ENCODE measurements around the gene FARP1.

Gene FARP1

DNA sequence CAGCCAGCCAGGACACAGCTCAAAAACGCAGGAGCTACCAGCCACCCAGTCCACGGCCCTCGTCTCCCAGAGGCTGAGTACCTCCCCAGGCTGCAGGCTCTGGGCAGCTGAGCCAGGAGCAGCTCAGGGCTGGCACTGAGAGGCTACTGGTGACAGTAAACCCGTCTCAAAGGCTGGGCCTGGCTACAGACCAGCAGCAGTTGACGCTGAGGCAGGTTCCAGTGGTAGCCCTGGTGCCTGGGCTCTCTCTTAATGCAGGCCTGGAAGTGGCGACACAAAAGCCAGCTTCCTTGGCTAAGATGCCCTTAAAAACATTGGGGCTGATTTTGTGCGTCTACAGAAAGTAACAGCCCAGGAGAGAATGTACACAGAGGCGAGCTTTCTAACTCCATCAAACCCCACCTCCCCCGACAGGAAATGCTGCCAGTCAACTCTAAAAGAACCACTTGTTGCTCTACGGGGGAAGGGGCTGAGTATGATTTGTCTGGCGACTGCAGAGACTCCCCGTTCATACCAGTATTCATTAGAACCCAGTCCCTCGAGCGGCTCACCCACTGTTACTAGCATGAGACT, 307.7 kb downstream of the FARP1 start:
- TF ChIP-seq, protein P1, sequence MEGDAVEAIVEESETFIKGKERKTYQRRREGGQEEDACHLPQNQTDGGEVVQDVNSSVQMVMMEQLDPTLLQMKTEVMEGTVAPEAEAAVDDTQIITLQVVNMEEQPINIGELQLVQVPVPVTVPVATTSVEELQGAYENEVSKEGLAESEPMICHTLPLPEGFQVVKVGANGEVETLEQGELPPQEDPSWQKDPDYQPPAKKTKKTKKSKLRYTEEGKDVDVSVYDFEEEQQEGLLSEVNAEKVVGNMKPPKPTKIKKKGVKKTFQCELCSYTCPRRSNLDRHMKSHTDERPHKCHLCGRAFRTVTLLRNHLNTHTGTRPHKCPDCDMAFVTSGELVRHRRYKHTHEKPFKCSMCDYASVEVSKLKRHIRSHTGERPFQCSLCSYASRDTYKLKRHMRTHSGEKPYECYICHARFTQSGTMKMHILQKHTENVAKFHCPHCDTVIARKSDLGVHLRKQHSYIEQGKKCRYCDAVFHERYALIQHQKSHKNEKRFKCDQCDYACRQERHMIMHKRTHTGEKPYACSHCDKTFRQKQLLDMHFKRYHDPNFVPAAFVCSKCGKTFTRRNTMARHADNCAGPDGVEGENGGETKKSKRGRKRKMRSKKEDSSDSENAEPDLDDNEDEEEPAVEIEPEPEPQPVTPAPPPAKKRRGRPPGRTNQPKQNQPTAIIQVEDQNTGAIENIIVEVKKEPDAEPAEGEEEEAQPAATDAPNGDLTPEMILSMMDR (conservative IDR thresholded peaks at IDR 0.05), result no peak
- H3K27ac ChIP-seq, result peak overlapping the region; percentile 51

DNA sequence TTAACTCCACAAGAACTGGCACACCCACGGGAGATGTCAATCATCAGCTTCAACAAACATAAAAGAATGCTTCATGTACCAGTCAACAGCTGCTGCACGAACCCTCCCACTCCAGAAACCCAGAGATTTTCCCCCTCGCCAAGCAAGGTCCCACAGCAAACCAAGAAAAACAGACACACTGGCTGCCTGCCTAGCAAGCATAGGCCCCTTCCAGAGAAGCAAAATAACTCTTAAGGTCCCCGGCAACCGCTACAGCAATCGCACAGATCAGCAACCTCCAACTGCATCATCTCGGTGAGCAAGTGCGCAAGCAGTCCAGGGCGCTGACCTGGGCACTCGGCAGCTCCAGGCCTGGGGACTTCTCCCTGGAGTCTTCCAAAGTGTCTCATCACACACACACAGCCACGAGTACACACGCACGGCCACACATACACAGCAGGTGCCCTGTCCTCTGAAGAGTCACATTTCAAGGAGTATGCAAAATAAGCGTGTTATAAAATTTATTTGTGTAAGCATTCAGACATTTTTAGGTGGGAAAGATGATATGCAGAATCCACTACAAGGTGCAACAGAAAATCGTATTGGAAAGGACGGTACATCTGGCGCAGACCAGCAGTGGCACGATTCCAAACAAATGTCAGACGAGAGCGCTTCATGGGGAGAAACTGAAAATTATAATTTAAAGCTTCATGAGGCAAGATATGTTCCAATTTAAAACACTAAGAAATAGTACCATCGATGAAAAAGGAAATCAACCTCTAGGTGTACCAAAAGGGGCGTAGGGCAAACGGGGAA, 309.0 kb downstream of the FARP1 start:
- TF ChIP-seq, protein P1 (conservative IDR thresholded peaks at IDR 0.05), result no peak

DNA sequence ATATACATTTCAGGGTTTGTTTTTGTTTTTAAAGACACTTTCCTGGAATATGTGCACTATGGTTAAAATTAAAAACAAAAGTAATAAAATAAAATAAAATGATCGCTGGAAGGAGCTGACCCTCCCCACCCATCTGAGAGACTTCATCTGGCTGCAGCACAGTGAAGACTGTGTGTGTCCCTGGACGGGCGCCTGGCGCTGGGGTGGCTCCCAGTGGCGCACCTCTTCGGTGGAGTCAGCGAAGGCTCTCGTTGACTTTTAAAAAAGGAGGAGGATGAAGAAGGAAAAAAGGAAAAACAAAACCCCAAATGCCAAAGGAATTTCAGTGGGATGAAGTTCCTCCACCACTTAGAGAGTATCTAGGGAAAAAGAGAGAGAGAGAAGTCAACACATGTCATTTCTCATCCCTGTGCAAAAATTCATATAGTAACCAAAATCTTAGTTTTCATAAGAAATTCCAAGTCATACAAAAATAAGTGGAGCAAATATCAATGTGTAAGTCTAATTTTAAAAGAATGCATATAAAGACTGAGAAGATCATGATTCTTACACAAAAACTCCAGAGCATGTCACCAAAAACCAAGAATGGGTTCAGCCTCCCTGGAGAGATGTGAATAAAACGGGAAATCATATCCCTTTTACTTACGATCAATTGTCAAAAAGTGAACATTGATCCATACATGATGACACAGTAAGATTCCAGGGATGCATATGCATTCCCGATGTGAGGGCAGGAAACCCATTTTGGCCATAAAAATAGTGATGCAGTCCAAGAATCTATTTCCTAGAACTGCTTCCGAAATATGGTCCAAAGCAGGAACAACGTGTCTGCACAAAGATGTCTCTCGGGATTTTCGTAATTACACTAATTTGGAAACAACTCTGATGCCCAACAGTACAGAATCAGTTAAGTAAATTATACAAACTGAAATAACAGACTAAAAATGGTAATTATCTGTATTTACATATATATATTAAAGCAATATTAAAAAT, 310.3 kb downstream of the FARP1 start:
- no peak overlapping the region for H3K27ac ChIP-seq
- TF ChIP-seq, protein P1 (conservative IDR thresholded peaks at IDR 0.05), result no peak

More for the DNA sequence above, 309.0 kb downstream of the FARP1 start:
- H3K27ac ChIP-seq, result no peak overlapping the region

DNA sequence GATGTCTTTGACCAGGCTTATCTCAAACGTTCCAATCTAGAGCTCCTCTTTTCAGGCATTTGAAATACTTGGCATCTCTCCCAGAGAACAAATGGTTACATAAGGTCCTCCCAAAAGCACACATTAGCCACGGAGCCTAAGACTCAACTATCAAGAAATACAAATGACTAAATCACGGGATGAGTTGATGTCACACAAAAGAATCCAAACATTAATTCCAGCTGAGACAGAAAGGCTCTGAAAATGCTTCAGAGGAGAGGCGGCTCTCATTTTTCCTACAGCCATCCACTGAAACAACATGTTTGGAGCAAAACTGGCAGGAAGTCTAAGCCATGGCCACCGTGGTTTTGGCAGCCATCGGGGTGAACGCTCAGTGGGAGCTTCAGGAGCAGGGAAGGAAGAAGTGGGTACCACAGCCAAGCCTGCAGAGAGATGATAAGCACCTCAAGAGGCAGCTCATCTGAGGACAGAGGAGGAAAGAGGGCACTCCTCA, 311.5 kb downstream of the FARP1 start:
- H3K27ac ChIP-seq, result peak overlapping the region; percentile 55
- TF ChIP-seq, protein P1 (conservative IDR thresholded peaks at IDR 0.05), result no peak

DNA sequence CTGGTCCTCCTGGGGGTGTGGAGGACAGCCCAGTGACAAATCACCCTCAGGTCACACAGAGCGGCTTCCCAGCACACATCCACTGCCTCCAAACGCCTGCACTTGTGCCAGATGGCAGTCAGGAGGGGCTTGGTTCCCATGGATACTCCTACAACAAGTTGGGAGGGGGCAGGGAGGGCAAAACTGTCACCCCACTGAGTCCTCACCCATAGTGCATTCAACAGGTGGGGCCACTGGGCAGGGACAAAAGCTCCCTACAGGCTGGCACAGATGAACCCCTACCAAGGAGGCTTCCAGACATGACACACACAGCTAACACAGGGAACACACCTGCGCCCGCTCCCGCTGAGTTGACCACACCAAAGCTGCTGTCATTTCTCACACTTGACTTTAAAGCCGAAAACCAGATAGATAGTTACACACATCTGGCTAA, 313.5 kb downstream of the FARP1 start:
- TF ChIP-seq, protein P1 (conservative IDR thresholded peaks at IDR 0.05), result no peak
- no peak overlapping the region for H3K27ac ChIP-seq

DNA sequence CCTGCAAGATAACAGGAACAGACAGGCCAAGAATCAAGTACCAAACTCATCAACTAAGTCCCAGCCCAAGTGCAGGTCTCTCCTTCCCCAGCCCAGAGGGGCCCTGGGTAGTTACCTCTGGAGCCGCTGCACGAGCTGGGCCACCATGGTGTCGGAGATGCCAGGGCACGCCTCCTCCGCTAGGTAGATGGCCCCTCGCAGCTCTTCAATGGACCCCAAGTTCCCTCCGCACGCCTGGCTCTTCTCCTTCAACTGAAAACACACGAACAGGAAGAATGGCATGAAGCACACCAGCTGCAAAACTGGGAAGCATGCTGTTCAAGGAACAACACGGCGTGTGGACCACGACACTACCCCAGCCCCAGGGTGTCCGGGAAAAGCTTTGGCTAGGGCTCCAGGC, 314.2 kb downstream of the FARP1 start:
- H3K27ac ChIP-seq, result no peak overlapping the region
- TF ChIP-seq, protein P1 (conservative IDR thresholded peaks at IDR 0.05), result no peak
